SK-N-SH (cell line): ENCODE results near the gene STRADA.

Experiments
- CTCF ChIP-seq: fragments of 200-600 bp; sonication (generic); IDR thresholded peaks from 2 replicates; pipeline ENCODE4 v1.6.1; 2017; ENCODE audit warnings: antibody characterized with exemption, mild to moderate bottlenecking, moderate library complexity
- FOXJ3 ChIP-seq: sonication (generic); formaldehyde crosslinking; IDR thresholded peaks from 2 replicates; pipeline ENCODE4 v1.5.1; 2020; ENCODE audit warnings: mild to moderate bottlenecking, missing genetic modification reagents
- FOXM1 ChIP-seq: IDR thresholded peaks from 2 replicates; pipeline ENCODE4 v1.4.0; 2012; ENCODE audit warnings: low read depth, mild to moderate bottlenecking
- JUND ChIP-seq: IDR thresholded peaks from 2 replicates; pipeline ENCODE4 v1.4.0; 2012
- MEF2A ChIP-seq: IDR thresholded peaks from 2 replicates; pipeline ENCODE4 v1.4.0; 2012; ENCODE audit warnings: low read depth, borderline replicate concordance
- POLR2AphosphoS5 ChIP-seq: IDR thresholded peaks from 2 replicates; pipeline ENCODE4 v1.6.1; 2012; ENCODE audit warnings: low read depth, low read length
- SMC3 ChIP-seq: IDR thresholded peaks from 2 replicates; pipeline ENCODE4 v1.6.1; 2012; ENCODE audit warnings: low read depth, low read length, improper control_type of control experiment

DNA sequence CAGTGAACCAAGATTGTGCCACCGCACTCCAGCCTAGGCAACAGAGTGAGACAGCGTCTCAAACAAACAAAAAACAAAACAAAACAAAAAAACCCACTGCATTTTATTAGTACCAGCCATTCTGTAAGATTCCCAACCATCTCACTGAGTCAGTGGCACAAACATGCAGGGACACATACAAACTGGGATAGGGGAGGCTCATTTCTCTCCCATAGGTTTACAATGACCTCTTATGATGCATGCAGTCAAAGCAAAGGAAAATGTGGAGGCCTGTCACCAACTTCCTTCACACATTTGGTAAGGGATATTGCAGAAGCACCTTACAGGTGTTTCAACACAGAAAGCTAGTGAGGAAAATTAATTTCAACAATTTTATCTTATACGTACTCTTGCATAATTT, 12.4 kb upstream of the STRADA start:
- TF ChIP-seq SMC3 (no peak), CTCF (no peak), FOXM1 (no peak), JUND (no peak), POLR2AphosphoS5 (no peak), FOXJ3 (CRISPR knock-in tag) (no peak), MEF2A (no peak)
